Upper lobe of left lung (tissue), 4 donors: ENCODE results near the gene PCBP3.

ENCODE experiments used
- POLR2AphosphoS5 ChIP-seq, 2 donors: sonication (generic); formaldehyde crosslinking; IDR thresholded peaks; one replicate each; pipeline ENCODE4 v1.5.1; 2017; ENCODE audit warnings: antibody characterized with exemption in 2 of 2
- TF ChIP-seq, protein P1 (sequence below), 6 experiments: fragments of 450-650 bp in 4 of 6; fragments of 200-600 bp in 2 of 6; sonication (generic) in 2 of 6; IDR thresholded peaks; one replicate each; pipeline ENCODE4 v1.5.1; 2016 to 2019; ENCODE audit warnings: antibody characterized with exemption in 6 of 6

DNA sequence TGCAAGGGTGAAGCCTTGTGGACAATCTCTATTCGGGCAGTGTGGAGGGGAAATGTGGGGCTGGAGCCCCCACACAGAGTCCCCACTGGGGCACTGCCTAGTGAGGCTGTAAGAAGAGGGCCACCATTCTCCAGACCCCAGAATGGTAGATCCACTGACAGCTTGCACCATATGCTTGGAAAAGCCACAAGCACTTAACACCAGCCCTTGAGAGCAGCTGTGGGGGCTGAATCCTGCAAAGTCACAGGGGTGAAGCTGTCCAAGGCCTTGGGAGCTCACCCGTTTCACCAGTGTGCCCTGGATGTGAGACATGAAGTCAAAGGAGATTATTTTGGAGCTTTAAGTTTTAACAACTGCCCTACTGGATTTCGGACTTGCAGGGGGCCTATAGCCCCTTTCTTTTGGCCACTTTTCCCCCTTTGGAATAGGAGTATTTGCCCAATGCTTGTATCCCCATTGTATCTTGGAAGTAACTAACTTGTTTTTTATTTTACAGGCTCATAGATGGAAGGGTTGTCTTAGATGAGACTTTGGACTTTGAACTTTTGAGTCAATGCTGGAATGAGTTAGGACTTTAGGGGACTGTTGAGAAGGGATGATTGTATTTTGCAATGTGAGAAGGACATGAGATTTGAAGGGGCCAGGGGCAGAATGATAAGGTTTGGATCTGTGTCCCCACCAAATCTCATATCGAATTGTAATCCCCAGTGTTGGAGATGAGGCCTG is 321.7 kb downstream of the PCBP3 start:
- TF ChIP-seq POLR2AphosphoS5 (IDR thresholded peaks at IDR 0.05) = no peak
- TF ChIP-seq, protein P1, sequence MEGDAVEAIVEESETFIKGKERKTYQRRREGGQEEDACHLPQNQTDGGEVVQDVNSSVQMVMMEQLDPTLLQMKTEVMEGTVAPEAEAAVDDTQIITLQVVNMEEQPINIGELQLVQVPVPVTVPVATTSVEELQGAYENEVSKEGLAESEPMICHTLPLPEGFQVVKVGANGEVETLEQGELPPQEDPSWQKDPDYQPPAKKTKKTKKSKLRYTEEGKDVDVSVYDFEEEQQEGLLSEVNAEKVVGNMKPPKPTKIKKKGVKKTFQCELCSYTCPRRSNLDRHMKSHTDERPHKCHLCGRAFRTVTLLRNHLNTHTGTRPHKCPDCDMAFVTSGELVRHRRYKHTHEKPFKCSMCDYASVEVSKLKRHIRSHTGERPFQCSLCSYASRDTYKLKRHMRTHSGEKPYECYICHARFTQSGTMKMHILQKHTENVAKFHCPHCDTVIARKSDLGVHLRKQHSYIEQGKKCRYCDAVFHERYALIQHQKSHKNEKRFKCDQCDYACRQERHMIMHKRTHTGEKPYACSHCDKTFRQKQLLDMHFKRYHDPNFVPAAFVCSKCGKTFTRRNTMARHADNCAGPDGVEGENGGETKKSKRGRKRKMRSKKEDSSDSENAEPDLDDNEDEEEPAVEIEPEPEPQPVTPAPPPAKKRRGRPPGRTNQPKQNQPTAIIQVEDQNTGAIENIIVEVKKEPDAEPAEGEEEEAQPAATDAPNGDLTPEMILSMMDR (IDR thresholded peaks at IDR 0.05) = no peak
